Hepatocyte (in vitro differentiated cells): Measurements from ENCODE around the gene RNF169. TPM values are rescaled to one million over a fixed set of nuclear protein-coding genes. Genes with fewer than 3 reads are reported as not detected.

Source experiments
- DNase-seq: peaks from one replicate; pipeline ENCODE4 v3.0.0-alpha.2; 2016; ENCODE audit warnings: low spot score
- H2AFZ ChIP-seq: fragments of 200-600 bp; sonication (generic); 2 replicates; pipeline ENCODE4 v1.6.0; 2016; ENCODE audit warnings: antibody characterized with exemption, mild to moderate bottlenecking
- H3K27ac ChIP-seq: fragments of 200-600 bp; sonication (generic); 2 replicates; pipeline ENCODE4 v1.5.1; 2016; ENCODE audit warnings: mild to moderate bottlenecking
- H3K27me3 ChIP-seq: fragments of 200-600 bp; sonication (generic); 2 replicates; pipeline ENCODE4 v1.6.1; 2016
- H3K36me3 ChIP-seq: fragments of 200-600 bp; sonication (generic); replicated peaks from 2 replicates; pipeline ENCODE4 v1.5.1; 2016; ENCODE audit warnings: low read depth; ENCODE audit not compliant: insufficient read depth
- H3K4me1 ChIP-seq: fragments of 200-600 bp; sonication (generic); 2 replicates; pipeline ENCODE4 v1.5.1; 2016; ENCODE audit warnings: mild to moderate bottlenecking, moderate library complexity; ENCODE audit not compliant: insufficient read depth
- H3K4me2 ChIP-seq: fragments of 200-600 bp; sonication (generic); 2 replicates; pipeline ENCODE4 v1.6.0; 2016
- H3K4me3 ChIP-seq: fragments of 200-600 bp; sonication (generic); 2 replicates; pipeline ENCODE4 v1.5.1; 2016; ENCODE audit warnings: mild to moderate bottlenecking
- H3K79me2 ChIP-seq: fragments of 200-600 bp; sonication (generic); 2 replicates; pipeline ENCODE4 v1.6.0; 2017; ENCODE audit warnings: mild to moderate bottlenecking
- H3K9me2 ChIP-seq: fragments of 200-600 bp; sonication (generic); replicated peaks from 2 replicates; pipeline ENCODE4 v1.6.0; 2017; ENCODE audit warnings: mild to moderate bottlenecking; ENCODE audit not compliant: insufficient read depth
- H3K9me3 ChIP-seq: fragments of 200-600 bp; sonication (generic); 2 replicates; pipeline ENCODE4 v1.5.1; 2016; ENCODE audit warnings: low read depth, mild to moderate bottlenecking
- H4K20me1 ChIP-seq: fragments of 200-600 bp; sonication (generic); 2 replicates; pipeline ENCODE4 v1.6.0; 2016; ENCODE audit warnings: mild to moderate bottlenecking; ENCODE audit not compliant: insufficient read depth, poor library complexity, severe bottlenecking
- EZH2 ChIP-seq: fragments of 200-600 bp; sonication (generic); IDR thresholded peaks from 2 replicates; pipeline ENCODE4 v1.6.1; 2016; ENCODE audit warnings: antibody characterized with exemption, mild to moderate bottlenecking, borderline replicate concordance
- EZH2phosphoT487 ChIP-seq: fragments of 200-600 bp; sonication (generic); IDR thresholded peaks from one replicate; pipeline ENCODE4 v1.6.1; 2018; ENCODE audit warnings: antibody characterized with exemption, mild to moderate bottlenecking, low read depth, moderate library complexity; ENCODE audit not compliant: unreplicated experiment, severe bottlenecking
- whole genome bisulfite sequencing: methylation state at CpG from one replicate; pipeline ENCODE4 v1.1.6; 2016; ENCODE audit warnings: low lambda C conversion rate; ENCODE audit errors: missing lambda C conversion rate; 5-methylcytosine and 5-hydroxymethylcytosine counted together
- polyA plus RNA-seq: library from polyadenylated mRNA; unstranded; fragments of >200 nt; fragmentation: Nextera tagmentation; extraction: Ambion mirVana; gene quantifications from 2 replicates; pipeline ENCODE4 v1.2.1, GENCODE V29; 2016
- total RNA-seq: library from RNA; depleted of rRNA; stranded (reverse); fragments of >200 nt; gene quantifications from 2 replicates; pipeline ENCODE4 v1.2.3, GENCODE V29; 2014
- TF ChIP-seq, protein P1 (sequence below): fragments of 200-600 bp; sonication (generic); IDR thresholded peaks from 2 replicates; pipeline ENCODE4 v1.5.1; 2016; ENCODE audit warnings: antibody characterized with exemption, mild to moderate bottlenecking; ENCODE audit not compliant: poor library complexity

RNF169 gene
- total and polyA plus RNA-seq, 2 experiments from 2014 or later: 2.4 to 18.8 TPM

DNA sequence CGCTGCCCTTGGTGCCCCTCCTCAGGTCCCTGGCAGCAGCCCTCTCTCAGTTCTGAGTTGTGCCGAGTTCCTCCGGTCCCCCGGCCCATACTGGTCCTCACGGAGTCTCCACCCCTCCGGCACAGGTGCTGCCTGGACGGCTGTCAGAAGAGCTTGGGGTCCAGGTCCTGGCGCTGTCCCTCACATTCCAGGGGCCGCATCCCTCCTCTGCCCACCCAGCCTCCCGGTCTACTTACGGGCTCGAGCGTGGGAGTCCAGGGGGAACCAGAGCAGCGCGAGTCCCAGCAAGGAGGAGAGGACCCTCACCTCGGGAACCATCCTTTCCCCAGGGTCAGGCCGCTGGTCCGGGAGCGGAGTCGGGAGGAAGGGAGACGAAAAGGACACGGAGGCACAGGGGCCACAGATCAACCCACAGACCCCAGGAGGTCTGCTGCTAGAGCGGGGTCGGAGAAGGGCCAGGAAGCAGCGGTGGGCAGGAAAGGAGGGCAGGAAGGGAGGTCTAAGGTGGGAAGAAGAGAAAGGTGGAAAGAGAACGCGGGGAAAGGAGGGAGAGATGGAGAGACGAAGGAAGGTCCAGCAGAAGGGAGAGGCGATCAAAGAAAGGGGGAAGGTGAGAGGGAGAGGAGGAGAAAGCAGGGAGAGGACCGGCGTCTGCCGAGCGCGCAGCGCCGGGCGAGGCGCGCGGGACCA is 17.9 kb upstream of the RNF169 start:
- no peak for TF ChIP-seq EZH2phosphoT487
- no peak for TF ChIP-seq EZH2
- TF ChIP-seq, protein P1, sequence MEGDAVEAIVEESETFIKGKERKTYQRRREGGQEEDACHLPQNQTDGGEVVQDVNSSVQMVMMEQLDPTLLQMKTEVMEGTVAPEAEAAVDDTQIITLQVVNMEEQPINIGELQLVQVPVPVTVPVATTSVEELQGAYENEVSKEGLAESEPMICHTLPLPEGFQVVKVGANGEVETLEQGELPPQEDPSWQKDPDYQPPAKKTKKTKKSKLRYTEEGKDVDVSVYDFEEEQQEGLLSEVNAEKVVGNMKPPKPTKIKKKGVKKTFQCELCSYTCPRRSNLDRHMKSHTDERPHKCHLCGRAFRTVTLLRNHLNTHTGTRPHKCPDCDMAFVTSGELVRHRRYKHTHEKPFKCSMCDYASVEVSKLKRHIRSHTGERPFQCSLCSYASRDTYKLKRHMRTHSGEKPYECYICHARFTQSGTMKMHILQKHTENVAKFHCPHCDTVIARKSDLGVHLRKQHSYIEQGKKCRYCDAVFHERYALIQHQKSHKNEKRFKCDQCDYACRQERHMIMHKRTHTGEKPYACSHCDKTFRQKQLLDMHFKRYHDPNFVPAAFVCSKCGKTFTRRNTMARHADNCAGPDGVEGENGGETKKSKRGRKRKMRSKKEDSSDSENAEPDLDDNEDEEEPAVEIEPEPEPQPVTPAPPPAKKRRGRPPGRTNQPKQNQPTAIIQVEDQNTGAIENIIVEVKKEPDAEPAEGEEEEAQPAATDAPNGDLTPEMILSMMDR: no peak
- Histone ChIP-seq H3K79me2 (no peaks in the 10 kb centered on the region), H3K9me3 (no peaks in the 10 kb centered on the region), H4K20me1 (no peaks in the 10 kb centered on the region), H3K4me1 (peaks cover 29% of the 10 kb centered on the region), H3K27ac (no peak overlapping the region), H3K36me3 (no peaks in the 10 kb centered on the region), H3K4me2 (peak overlapping the region; percentile 70), H3K9me2 (no peaks in the 10 kb centered on the region), H2AFZ (no peak overlapping the region), H3K27me3 (peaks cover 48% of the 10 kb centered on the region), H3K4me3 (no peak overlapping the region)
- DNase-seq: no peak
- WGBS: 13% methylated on average over 24 of the region's 40 CpGs

DNA sequence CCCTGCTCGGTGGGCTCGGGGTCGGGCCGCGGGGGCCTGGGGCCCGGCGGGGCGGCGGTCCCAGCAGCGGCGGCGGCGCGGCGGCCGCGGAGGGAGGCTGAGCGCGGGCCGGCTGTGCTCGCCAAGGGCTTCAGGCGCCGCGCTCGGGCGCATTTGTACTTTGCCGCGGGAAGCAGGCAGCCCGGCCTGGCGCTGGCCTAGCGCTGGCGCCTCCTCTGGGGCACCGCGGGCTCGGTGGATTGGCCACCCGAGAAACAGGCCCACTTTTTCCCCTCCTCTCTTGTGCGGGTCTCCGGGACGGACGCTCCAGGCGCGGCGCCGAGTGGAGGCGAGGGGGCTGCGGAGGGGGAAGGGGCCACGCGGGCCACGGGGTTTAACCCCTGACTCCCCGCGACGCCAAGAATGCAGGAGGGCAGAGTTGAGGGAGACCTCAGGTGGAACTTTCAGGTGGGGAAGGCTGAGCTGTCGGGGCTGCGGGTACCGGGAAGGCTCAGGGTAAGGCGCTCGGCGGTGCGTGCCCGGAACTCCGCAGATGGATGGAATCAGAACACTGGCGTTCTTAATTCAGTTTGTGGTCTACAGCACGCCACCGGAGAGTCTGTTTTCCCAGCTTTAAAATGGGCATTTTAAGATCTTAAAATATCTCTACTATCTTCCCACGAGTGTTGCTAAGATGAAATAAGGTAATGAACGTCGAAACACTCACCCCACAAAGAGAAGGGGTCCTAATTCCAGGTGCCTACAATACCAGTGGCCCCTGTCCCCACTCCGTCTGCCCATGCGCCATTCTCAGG is 17.2 kb upstream of the RNF169 start, which contains the start of gene CHRDL2:
Gene CHRDL2 (minus strand): TSS at position 126 of the 794 bp plus-strand sequence. CDS start 538 bp downstream, outside the sequence.
- Histone ChIP-seq H3K79me2 (no peaks in the 10 kb centered on the region), H3K27me3 (peaks cover 48% of the 10 kb centered on the region), H4K20me1 (no peaks in the 10 kb centered on the region), H3K4me3 (no peak within 1 kb of the TSS), H3K36me3 (no peaks in the 10 kb centered on the region), H3K9me3 (no peaks in the 10 kb centered on the region), H3K4me1 (peaks cover 22% of the 10 kb centered on the region), H3K9me2 (no peaks in the 10 kb centered on the region), H2AFZ (no peak within 1 kb of the TSS), H3K4me2 (peak within 1 kb of the TSS; percentile 96), H3K27ac (no peak within 1 kb of the TSS)
- TF ChIP-seq, protein P1: no peak
- TF ChIP-seq EZH2: no peak
- no peak for TF ChIP-seq EZH2phosphoT487
- DNase-seq: peak; percentile 63
- WGBS: 19% methylated on average over 50 of the region's 69 CpGs

DNA sequence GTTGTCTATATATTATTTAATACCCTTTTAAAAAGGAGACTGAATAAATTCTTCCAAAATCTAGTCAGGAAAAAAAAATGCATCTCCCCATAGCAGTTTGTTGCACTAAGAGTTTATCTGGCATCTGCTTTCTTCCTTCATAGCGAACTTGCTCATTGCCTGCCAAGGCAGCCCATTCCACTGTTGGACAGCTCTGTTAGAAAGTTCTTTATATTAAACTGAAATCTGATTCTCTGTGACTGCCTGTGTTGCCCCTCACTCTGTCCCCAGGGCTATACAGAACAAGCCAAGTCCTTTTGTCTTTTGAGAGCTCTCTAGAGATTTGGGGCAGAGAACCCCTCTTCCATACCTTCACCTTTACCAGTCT is 14.1 kb upstream of the RNF169 start:
- no peaks in the 10 kb centered on the region for H3K36me3 ChIP-seq
- TF ChIP-seq EZH2 (no peak), EZH2phosphoT487 (no peak)
- TF ChIP-seq, protein P1: no peak
- no peaks in the 10 kb centered on the region for H3K79me2 ChIP-seq
- H3K9me3 ChIP-seq: no peaks in the 10 kb centered on the region
- WGBS: 71% methylated on average over 1 of the region's 1 CpG
- no peak overlapping the region for H3K4me3 ChIP-seq
- H3K27me3 ChIP-seq: peaks cover 33% of the 10 kb centered on the region
- H3K4me2 ChIP-seq: peak overlapping the region; percentile 13
- no peak for DNase-seq
- no peaks in the 10 kb centered on the region for H3K9me2 ChIP-seq
- peak overlapping the region; percentile 20 for H3K27ac ChIP-seq
- H2AFZ ChIP-seq: no peak overlapping the region
- no peaks in the 10 kb centered on the region for H4K20me1 ChIP-seq
- H3K4me1 ChIP-seq: peaks cover 22% of the 10 kb centered on the region
